ENCODE data around the gene RPTOR.
A peak's percentile ranks its signal among the peaks of the same experiment; 100 is the strongest.

Gene RPTOR

GRCh38 chr17:80981929-80982425 is 437.3 kb downstream of the RPTOR start:
- H3K4me1 ChIP-seq (ENCODE audit: control insufficient read depth, insufficient read depth, low read length, poor library complexity, severe bottlenecking) = peaks cover 7% of the 10 kb centered on the region
- H3K27ac ChIP-seq (ENCODE audit: insufficient read depth, low read length, poor library complexity, severe bottlenecking) = no peak overlapping the region
- peaks cover 6% of the 10 kb centered on the region for H3K27me3 ChIP-seq (replicated peaks; ENCODE audit: control insufficient read depth, insufficient read depth, low read length, poor library complexity, severe bottlenecking)
- no peaks in the 10 kb centered on the region for H3K9me3 ChIP-seq (ENCODE audit: control insufficient read depth, low read length)
- H3K36me3 ChIP-seq (ENCODE audit: control insufficient read depth, insufficient read depth, low read length) = no peaks in the 10 kb centered on the region
- no peak overlapping the region for H3K4me3 ChIP-seq (ENCODE audit: insufficient read depth, low read depth, low read length, poor library complexity, severe bottlenecking)
- DNase-seq = no peak

GRCh38 chr17:80982426-80982974 is 437.9 kb downstream of the RPTOR start:
- H3K4me3 ChIP-seq (ENCODE audit: insufficient read depth, low read depth, low read length, poor library complexity, severe bottlenecking) = no peak overlapping the region
- peaks cover 7% of the 10 kb centered on the region for H3K4me1 ChIP-seq (ENCODE audit: control insufficient read depth, insufficient read depth, low read length, poor library complexity, severe bottlenecking)
- peaks cover 6% of the 10 kb centered on the region for H3K27me3 ChIP-seq (replicated peaks; ENCODE audit: control insufficient read depth, insufficient read depth, low read length, poor library complexity, severe bottlenecking)
- H3K36me3 ChIP-seq (ENCODE audit: control insufficient read depth, insufficient read depth, low read length) = no peaks in the 10 kb centered on the region
- DNase-seq = no peak
- no peak overlapping the region for H3K27ac ChIP-seq (ENCODE audit: insufficient read depth, low read length, poor library complexity, severe bottlenecking)
- H3K9me3 ChIP-seq (ENCODE audit: control insufficient read depth, low read length) = no peaks in the 10 kb centered on the region

DNA sequence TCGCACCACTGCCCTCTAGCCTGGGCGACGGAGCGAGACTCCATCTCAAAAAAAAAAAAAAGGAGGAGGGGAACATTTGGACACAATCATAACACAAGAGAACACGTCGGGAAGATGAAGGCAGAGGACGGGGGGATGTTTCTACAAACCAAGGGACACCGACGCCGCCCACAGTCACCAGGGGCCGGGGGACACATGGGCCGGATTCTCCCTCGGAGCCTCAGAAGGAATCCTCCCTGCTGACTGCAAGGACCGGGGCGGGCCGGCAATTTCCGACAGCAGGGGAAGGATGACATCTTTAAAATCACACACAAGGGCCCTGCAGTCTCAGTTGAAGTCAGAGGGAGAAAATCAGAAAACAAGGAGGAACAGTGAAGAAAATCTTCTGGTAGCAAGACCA is 438.9 kb downstream of the RPTOR start:
- no peaks in the 10 kb centered on the region for H3K36me3 ChIP-seq (ENCODE audit: control insufficient read depth, insufficient read depth, low read length)
- H3K27me3 ChIP-seq (replicated peaks; ENCODE audit: control insufficient read depth, insufficient read depth, low read length, poor library complexity, severe bottlenecking) = peaks cover 6% of the 10 kb centered on the region

GRCh38 chr17:80984749-80985148 is 440.1 kb downstream of the RPTOR start:
- H3K27me3 ChIP-seq (replicated peaks; ENCODE audit: control insufficient read depth, insufficient read depth, low read length, poor library complexity, severe bottlenecking) = peaks cover 6% of the 10 kb centered on the region
- H3K27ac ChIP-seq (ENCODE audit: insufficient read depth, low read length, poor library complexity, severe bottlenecking) = no peak overlapping the region

More for the DNA sequence above, 438.9 kb downstream of the RPTOR start:
- Histone ChIP-seq H3K9me3 (ENCODE audit: control insufficient read depth, low read length) (no peaks in the 10 kb centered on the region), H3K4me1 (ENCODE audit: control insufficient read depth, insufficient read depth, low read length, poor library complexity, severe bottlenecking) (peaks cover 7% of the 10 kb centered on the region), H3K4me3 (ENCODE audit: insufficient read depth, low read depth, low read length, poor library complexity, severe bottlenecking) (no peak overlapping the region), H3K27ac (ENCODE audit: insufficient read depth, low read length, poor library complexity, severe bottlenecking) (no peak overlapping the region)
- no peak for DNase-seq

GRCh38 chr17:80986046-80986445 is 441.4 kb downstream of the RPTOR start:
- peaks cover 6% of the 10 kb centered on the region for H3K27me3 ChIP-seq (replicated peaks; ENCODE audit: control insufficient read depth, insufficient read depth, low read length, poor library complexity, severe bottlenecking)
- H3K4me1 ChIP-seq (ENCODE audit: control insufficient read depth, insufficient read depth, low read length, poor library complexity, severe bottlenecking) = peaks cover 16% of the 10 kb centered on the region
- H3K4me3 ChIP-seq (ENCODE audit: insufficient read depth, low read depth, low read length, poor library complexity, severe bottlenecking) = no peak overlapping the region
- H3K27ac ChIP-seq (ENCODE audit: insufficient read depth, low read length, poor library complexity, severe bottlenecking) = no peak overlapping the region
- DNase-seq = no peak
- no peaks in the 10 kb centered on the region for H3K9me3 ChIP-seq (ENCODE audit: control insufficient read depth, low read length)
- no peaks in the 10 kb centered on the region for H3K36me3 ChIP-seq (ENCODE audit: control insufficient read depth, insufficient read depth, low read length)

More at GRCh38 chr17:80984749-80985148, 440.1 kb downstream of the RPTOR start:
- Histone ChIP-seq H3K4me1 (ENCODE audit: control insufficient read depth, insufficient read depth, low read length, poor library complexity, severe bottlenecking) (peaks cover 15% of the 10 kb centered on the region), H3K9me3 (ENCODE audit: control insufficient read depth, low read length) (no peaks in the 10 kb centered on the region), H3K36me3 (ENCODE audit: control insufficient read depth, insufficient read depth, low read length) (no peaks in the 10 kb centered on the region), H3K4me3 (ENCODE audit: insufficient read depth, low read depth, low read length, poor library complexity, severe bottlenecking) (no peak overlapping the region)
- no peak for DNase-seq

- Histone ChIP-seq H3K27me3 (replicated peaks; ENCODE audit: control insufficient read depth, insufficient read depth, low read length, poor library complexity, severe bottlenecking) (no peaks in the 10 kb centered on the region), H3K9me3 (ENCODE audit: control insufficient read depth, low read length) (no peaks in the 10 kb centered on the region), H3K27ac (ENCODE audit: insufficient read depth, low read length, poor library complexity, severe bottlenecking) (no peak overlapping the region), H3K4me3 (ENCODE audit: insufficient read depth, low read depth, low read length, poor library complexity, severe bottlenecking) (no peak overlapping the region), H3K36me3 (ENCODE audit: control insufficient read depth, insufficient read depth, low read length) (no peaks in the 10 kb centered on the region), H3K4me1 (ENCODE audit: control insufficient read depth, insufficient read depth, low read length, poor library complexity, severe bottlenecking) (peaks cover 17% of the 10 kb centered on the region)
- DNase-seq = no peak
Observed at GRCh38 chr17:80986816-80987475, 442.3 kb downstream of the RPTOR start.

DNA sequence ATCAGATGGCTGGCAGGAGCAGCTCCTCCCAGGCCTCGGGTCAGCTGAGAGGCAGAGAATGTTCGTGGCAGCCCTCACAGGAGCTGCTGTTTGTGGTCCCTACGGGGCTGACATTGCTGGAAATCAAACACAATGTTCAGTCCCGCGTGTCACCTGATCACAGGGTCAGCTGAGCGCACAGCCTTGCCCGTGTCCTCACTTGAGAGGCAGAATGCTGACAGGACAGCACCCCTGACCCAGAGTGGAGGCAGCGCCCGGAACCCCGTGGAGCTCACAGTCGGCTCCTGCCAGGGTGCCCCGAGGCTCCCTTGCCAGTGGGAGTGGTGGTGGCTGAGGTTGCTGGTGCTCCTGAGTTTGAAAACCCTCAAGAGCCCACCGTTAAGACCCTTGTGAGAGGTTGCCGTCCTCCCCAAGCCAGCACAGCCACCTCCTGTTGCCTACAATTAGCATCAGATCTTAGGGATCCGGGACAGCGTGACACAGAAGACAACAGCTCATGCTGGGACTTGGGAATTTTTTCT is 443.4 kb downstream of the RPTOR start:
- H3K4me1 ChIP-seq (ENCODE audit: control insufficient read depth, insufficient read depth, low read length, poor library complexity, severe bottlenecking) = peaks cover 25% of the 10 kb centered on the region
- no peaks in the 10 kb centered on the region for H3K36me3 ChIP-seq (ENCODE audit: control insufficient read depth, insufficient read depth, low read length)
- H3K27ac ChIP-seq (ENCODE audit: insufficient read depth, low read length, poor library complexity, severe bottlenecking) = no peak overlapping the region
- no peak for DNase-seq
- no peaks in the 10 kb centered on the region for H3K9me3 ChIP-seq (ENCODE audit: control insufficient read depth, low read length)
- H3K27me3 ChIP-seq (replicated peaks; ENCODE audit: control insufficient read depth, insufficient read depth, low read length, poor library complexity, severe bottlenecking) = no peaks in the 10 kb centered on the region
- no peak overlapping the region for H3K4me3 ChIP-seq (ENCODE audit: insufficient read depth, low read depth, low read length, poor library complexity, severe bottlenecking)

GRCh38 chr17:80989586-80989913 is 444.9 kb downstream of the RPTOR start:
- Histone ChIP-seq H3K27ac (ENCODE audit: insufficient read depth, low read length, poor library complexity, severe bottlenecking) (no peak overlapping the region), H3K36me3 (ENCODE audit: control insufficient read depth, insufficient read depth, low read length) (no peaks in the 10 kb centered on the region), H3K27me3 (replicated peaks; ENCODE audit: control insufficient read depth, insufficient read depth, low read length, poor library complexity, severe bottlenecking) (no peaks in the 10 kb centered on the region), H3K4me3 (ENCODE audit: insufficient read depth, low read depth, low read length, poor library complexity, severe bottlenecking) (peak overlapping the region; percentile 29), H3K4me1 (ENCODE audit: control insufficient read depth, insufficient read depth, low read length, poor library complexity, severe bottlenecking) (peaks cover 28% of the 10 kb centered on the region), H3K9me3 (ENCODE audit: control insufficient read depth, low read length) (no peaks in the 10 kb centered on the region)
- no peak for DNase-seq

DNA sequence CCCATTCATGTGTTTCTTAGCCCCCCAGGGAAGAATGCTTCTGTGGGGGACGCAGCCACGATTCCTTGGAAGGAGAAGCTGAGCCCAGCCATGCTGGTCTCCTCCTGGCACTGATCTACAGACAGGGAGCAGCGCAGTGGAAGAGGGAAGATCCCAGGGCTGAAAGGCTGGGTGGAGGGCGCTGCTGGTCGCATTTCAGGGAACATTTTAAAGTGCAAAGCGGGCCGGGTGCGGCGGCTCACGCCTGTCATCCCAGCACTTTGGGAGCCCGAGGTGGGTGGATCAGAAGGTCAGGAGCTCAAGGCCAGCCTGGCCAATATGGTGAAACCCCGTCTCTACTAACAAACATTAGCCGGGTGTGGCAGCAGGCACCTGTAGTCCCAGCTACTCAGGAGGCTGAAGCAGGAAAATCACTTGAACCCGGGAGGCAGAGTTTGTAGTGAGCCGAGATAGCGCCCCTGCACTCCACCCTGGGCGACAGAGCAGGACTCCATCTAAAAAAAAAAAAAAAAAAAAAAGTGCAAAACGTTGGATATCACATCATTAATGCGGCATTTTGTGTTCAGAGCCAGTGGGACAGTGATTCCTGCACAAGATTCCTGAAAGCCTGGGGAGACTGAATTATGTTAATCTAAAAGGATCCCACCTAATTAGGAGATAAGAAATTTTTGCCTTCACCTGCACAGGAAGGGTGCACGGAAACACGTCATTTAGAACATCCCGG is 446.4 kb downstream of the RPTOR start:
- no peaks in the 10 kb centered on the region for H3K27me3 ChIP-seq (replicated peaks; ENCODE audit: control insufficient read depth, insufficient read depth, low read length, poor library complexity, severe bottlenecking)
- peaks cover 28% of the 10 kb centered on the region for H3K4me1 ChIP-seq (ENCODE audit: control insufficient read depth, insufficient read depth, low read length, poor library complexity, severe bottlenecking)
- no peak for DNase-seq
- peak overlapping the region; percentile 81 for H3K27ac ChIP-seq (ENCODE audit: insufficient read depth, low read length, poor library complexity, severe bottlenecking)
- no peaks in the 10 kb centered on the region for H3K9me3 ChIP-seq (ENCODE audit: control insufficient read depth, low read length)
- H3K4me3 ChIP-seq (ENCODE audit: insufficient read depth, low read depth, low read length, poor library complexity, severe bottlenecking) = peak overlapping the region; percentile 78
- H3K36me3 ChIP-seq (ENCODE audit: control insufficient read depth, insufficient read depth, low read length) = peaks cover 10% of the 10 kb centered on the region

DNA sequence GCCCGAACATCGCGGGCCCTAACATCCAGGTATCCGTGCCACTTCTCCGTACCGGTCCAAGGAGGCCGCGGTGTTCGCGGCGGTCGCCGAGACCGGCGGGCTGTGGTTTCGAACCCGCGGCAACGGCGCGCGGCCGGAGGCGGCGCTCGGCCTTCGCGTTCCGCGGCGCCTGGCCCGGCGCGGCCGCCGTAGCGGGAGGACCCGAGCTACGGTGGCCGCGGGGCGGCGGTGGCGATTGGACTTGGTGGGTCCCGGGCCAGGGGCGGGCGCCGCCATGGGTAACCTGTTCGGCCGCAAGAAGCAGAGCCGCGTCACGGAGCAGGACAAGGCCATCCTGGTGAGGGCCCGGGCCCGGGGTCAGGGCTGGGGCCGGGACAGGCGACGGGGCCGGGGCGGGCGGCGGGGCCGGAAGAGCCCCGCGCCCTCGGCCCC is 447.0 kb downstream of the RPTOR start, which contains the start of gene CHMP6:
Gene CHMP6, plus strand, starts transcription at position 197 of the 432 bp plus-strand sequence. Its CDS starts 78 bp downstream, at position 275.
- peak; percentile 47 to 55 (median 50) for DNase-seq
- Histone ChIP-seq H3K4me3 (ENCODE audit: insufficient read depth, low read depth, low read length, poor library complexity, severe bottlenecking) (peak within 1 kb of the TSS; percentile 78), H3K27ac (ENCODE audit: insufficient read depth, low read length, poor library complexity, severe bottlenecking) (peak within 1 kb of the TSS; percentile 81), H3K36me3 (ENCODE audit: control insufficient read depth, insufficient read depth, low read length) (peaks cover 16% of the 10 kb centered on the region), H3K27me3 (replicated peaks; ENCODE audit: control insufficient read depth, insufficient read depth, low read length, poor library complexity, severe bottlenecking) (no peaks in the 10 kb centered on the region), H3K4me1 (ENCODE audit: control insufficient read depth, insufficient read depth, low read length, poor library complexity, severe bottlenecking) (peaks cover 28% of the 10 kb centered on the region), H3K9me3 (ENCODE audit: control insufficient read depth, low read length) (no peaks in the 10 kb centered on the region)

All from effector memory CD4-positive, alpha-beta T cell (primary cell).